Osteocyte (in vitro differentiated cells): ENCODE measurements around the gene INSL3. TPM values are rescaled to one million over a fixed set of nuclear protein-coding genes. Genes with fewer than 3 reads are reported as not detected.
"Not testable (repeated sequence)": the region's sequence is repeated elsewhere in the genome, so short reads cannot be mapped to it uniquely, and the experiment has no call there.

Source experiments
- DNase-seq: peaks from one replicate; pipeline ENCODE4 v3.0.0; 2021; ENCODE audit warnings: mixed read lengths; ENCODE audit not compliant: unreplicated experiment; ENCODE audit errors: extremely low spot score
- H3K27ac Mint-ChIP-seq: one replicate; pipeline ENCODE4 v1.8.0; 2021; ENCODE audit warnings: mild to moderate bottlenecking, mixed read lengths; ENCODE audit not compliant: unreplicated experiment
- H3K27me3 Mint-ChIP-seq: one replicate; pipeline ENCODE4 v1.8.0; 2021; ENCODE audit warnings: mixed read lengths; ENCODE audit not compliant: unreplicated experiment
- H3K36me3 Mint-ChIP-seq: one replicate; pipeline ENCODE4 v1.8.0; 2021; ENCODE audit warnings: mixed read lengths; ENCODE audit not compliant: unreplicated experiment
- H3K4me1 Mint-ChIP-seq: one replicate; pipeline ENCODE4 v1.8.0; 2021; ENCODE audit warnings: mixed read lengths; ENCODE audit not compliant: unreplicated experiment
- H3K4me3 Mint-ChIP-seq: one replicate; pipeline ENCODE4 v1.8.0; 2021; ENCODE audit warnings: mild to moderate bottlenecking, moderate library complexity, mixed read lengths; ENCODE audit not compliant: unreplicated experiment
- H3K9me3 Mint-ChIP-seq: one replicate; pipeline ENCODE4 v1.8.0; 2021; ENCODE audit warnings: mixed read lengths; ENCODE audit not compliant: unreplicated experiment
- total RNA-seq: library from RNA; stranded (reverse); gene quantifications from 2 replicates; pipeline ENCODE4 v1.2.1, GENCODE V29; 2021
- TF ChIP-seq, protein P1 (sequence below): fragments of 200-600 bp; sonication (generic); IDR thresholded peaks from 2 replicates; pipeline ENCODE4 v1.5.0; 2021; ENCODE audit warnings: antibody characterized with exemption, mild to moderate bottlenecking, moderate library complexity

The INSL3 gene
- total RNA-seq, 1 donor from 2014 or later = not detected

- Mint-ChIP-seq H3K9me3 (no peaks in the 10 kb centered on the region), H3K27ac (no peak overlapping the region), H3K4me3 (no peak overlapping the region), H3K4me1 (peaks cover 4% of the 10 kb centered on the region), H3K27me3 (no peaks in the 10 kb centered on the region), H3K36me3 (no peaks in the 10 kb centered on the region)
- no peak for DNase-seq
- TF ChIP-seq, protein P1, sequence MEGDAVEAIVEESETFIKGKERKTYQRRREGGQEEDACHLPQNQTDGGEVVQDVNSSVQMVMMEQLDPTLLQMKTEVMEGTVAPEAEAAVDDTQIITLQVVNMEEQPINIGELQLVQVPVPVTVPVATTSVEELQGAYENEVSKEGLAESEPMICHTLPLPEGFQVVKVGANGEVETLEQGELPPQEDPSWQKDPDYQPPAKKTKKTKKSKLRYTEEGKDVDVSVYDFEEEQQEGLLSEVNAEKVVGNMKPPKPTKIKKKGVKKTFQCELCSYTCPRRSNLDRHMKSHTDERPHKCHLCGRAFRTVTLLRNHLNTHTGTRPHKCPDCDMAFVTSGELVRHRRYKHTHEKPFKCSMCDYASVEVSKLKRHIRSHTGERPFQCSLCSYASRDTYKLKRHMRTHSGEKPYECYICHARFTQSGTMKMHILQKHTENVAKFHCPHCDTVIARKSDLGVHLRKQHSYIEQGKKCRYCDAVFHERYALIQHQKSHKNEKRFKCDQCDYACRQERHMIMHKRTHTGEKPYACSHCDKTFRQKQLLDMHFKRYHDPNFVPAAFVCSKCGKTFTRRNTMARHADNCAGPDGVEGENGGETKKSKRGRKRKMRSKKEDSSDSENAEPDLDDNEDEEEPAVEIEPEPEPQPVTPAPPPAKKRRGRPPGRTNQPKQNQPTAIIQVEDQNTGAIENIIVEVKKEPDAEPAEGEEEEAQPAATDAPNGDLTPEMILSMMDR = no peak
Observed at GRCh38 chr19:17787274-17787913, 33.9 kb downstream of the INSL3 start.

- no peak overlapping the region for H3K27ac Mint-ChIP-seq
- H3K9me3 Mint-ChIP-seq = no peaks in the 10 kb centered on the region
- no peaks in the 10 kb centered on the region for H3K27me3 Mint-ChIP-seq
- H3K4me3 Mint-ChIP-seq = no peak overlapping the region
- no peaks in the 10 kb centered on the region for H3K36me3 Mint-ChIP-seq
- TF ChIP-seq, protein P1 = peak; percentile 80
- peaks cover 3% of the 10 kb centered on the region for H3K4me1 Mint-ChIP-seq
- DNase-seq = no peak
Observed at GRCh38 chr19:17784201-17785008, 36.9 kb downstream of the INSL3 start.

DNA sequence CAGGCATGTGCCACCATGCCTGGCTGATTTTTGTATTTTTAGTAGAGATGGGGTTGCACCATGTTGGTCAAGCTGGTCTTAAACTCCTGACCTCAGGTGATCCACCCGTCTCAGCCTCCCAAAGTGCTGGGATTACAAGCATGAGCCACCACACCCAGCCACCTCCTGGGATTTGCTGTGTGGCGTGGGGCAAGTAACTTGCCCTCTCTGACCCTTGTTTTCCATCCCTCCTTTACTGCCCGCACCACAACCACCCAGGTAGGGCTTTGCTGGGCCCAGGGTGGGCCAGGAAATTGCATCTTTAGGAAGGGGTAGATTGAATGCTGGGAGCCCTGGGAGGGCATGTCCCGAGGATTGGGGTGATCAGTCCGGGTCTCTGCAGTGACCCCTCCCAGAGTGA lies 37.6 kb downstream of the INSL3 start:
- not testable (repeated sequence) for H3K4me1 Mint-ChIP-seq, H3K27ac Mint-ChIP-seq

GRCh38 chr19:17780781-17781180 lies 40.5 kb downstream of the INSL3 start:
- Mint-ChIP-seq H3K27ac (no peak overlapping the region), H3K9me3 (no peaks in the 10 kb centered on the region), H3K4me1 (peaks cover 13% of the 10 kb centered on the region), H3K27me3 (peaks cover 8% of the 10 kb centered on the region), H3K36me3 (no peaks in the 10 kb centered on the region), H3K4me3 (no peak overlapping the region)
- DNase-seq = no peak
- TF ChIP-seq, protein P1 = no peak

More for the DNA sequence above, 37.6 kb downstream of the INSL3 start:
- H3K4me3 Mint-ChIP-seq, H3K27me3 Mint-ChIP-seq, H3K36me3 Mint-ChIP-seq, H3K9me3 Mint-ChIP-seq, DNase-seq: not testable (repeated sequence)

GRCh38 chr19:17778968-17779929 lies 42.1 kb downstream of the INSL3 start:
- no peak for DNase-seq

More at GRCh38 chr19:17778968-17779929, 42.1 kb downstream of the INSL3 start:
- Mint-ChIP-seq H3K9me3 (no peaks in the 10 kb centered on the region), H3K27me3 (peaks cover 8% of the 10 kb centered on the region), H3K4me3 (no peak overlapping the region), H3K36me3 (no peaks in the 10 kb centered on the region), H3K27ac (no peak overlapping the region), H3K4me1 (peaks cover 13% of the 10 kb centered on the region)
- TF ChIP-seq, protein P1 = no peak
